GM12878 (cell line): Measurements from ENCODE around the gene CD151.

ENCODE experiments used
- CREB1 ChIP-seq: IDR thresholded peaks from 2 replicates; pipeline ENCODE4 v1.6.1; 2012; ENCODE audit warnings: low read depth, mild to moderate bottlenecking, inconsistent platforms
- JUND ChIP-seq: IDR thresholded peaks from 2 replicates; pipeline ENCODE4 v1.6.1; 2012; ENCODE audit warnings: low read depth, mild to moderate bottlenecking, low read length, improper control_type of control experiment, moderate library complexity
- MYC ChIP-seq: IDR thresholded peaks from 2 replicates; pipeline ENCODE4 v1.6.1; 2011; ENCODE audit warnings: mild to moderate bottlenecking, low read length, moderate library complexity, inconsistent platforms; ENCODE audit not compliant: insufficient read depth, insufficient replicate concordance, insufficient read length, severe bottlenecking
- NR2C2 ChIP-seq: IDR thresholded peaks from 2 replicates; pipeline ENCODE4 v1.6.1; 2011; ENCODE audit warnings: borderline replicate concordance, low read depth; ENCODE audit not compliant: control insufficient read depth, insufficient read length
- POLR2A ChIP-seq: IDR thresholded peaks from 2 replicates; pipeline ENCODE4 v1.6.1; 2011; ENCODE audit warnings: low read depth, mild to moderate bottlenecking, low read length
- RFX5 ChIP-seq: IDR thresholded peaks from 2 replicates; pipeline ENCODE4 v1.6.1; 2011; ENCODE audit warnings: low read depth, low read length, improper control_type of control experiment
- SMC3 ChIP-seq: IDR thresholded peaks from 2 replicates; pipeline ENCODE4 v1.6.1; 2011; ENCODE audit warnings: low read length, improper control_type of control experiment, borderline replicate concordance
- SUZ12 ChIP-seq: fragments of 200-600 bp; sonication (generic); IDR thresholded peaks from one replicate; pipeline ENCODE4 v1.6.1; 2018; ENCODE audit warnings: antibody characterized with exemption, mild to moderate bottlenecking; ENCODE audit not compliant: unreplicated experiment
- TAF1 ChIP-seq: IDR thresholded peaks from 2 replicates; pipeline ENCODE4 v1.6.1; 2011; ENCODE audit warnings: mild to moderate bottlenecking, low read depth, low read length, borderline replicate concordance
- TARDBP ChIP-seq: IDR thresholded peaks from 2 replicates; pipeline ENCODE4 v1.6.1; 2016; ENCODE audit warnings: borderline replicate concordance
- TF ChIP-seq, protein P1 (sequence below), 3 experiments: IDR thresholded peaks in 2 of 3; conservative IDR thresholded peaks in 1 of 3; 2 replicates each; pipeline ENCODE4 v1.5.1; 2011; ENCODE audit warnings: low read depth in 3 of 3, low read length in 3 of 3, mild to moderate bottlenecking in 3 of 3, control low read depth in 2 of 3, moderate library complexity in 2 of 3, inconsistent platforms in 1 of 3, mixed read lengths in 1 of 3; ENCODE audit not compliant: control insufficient read depth in 2 of 3, insufficient read depth in 1 of 3; ENCODE audit errors: extremely low read depth in 1 of 3
- TF ChIP-seq, protein P2 (sequence below): IDR thresholded peaks from 2 replicates; pipeline ENCODE4 v1.6.1; 2011; ENCODE audit warnings: low read depth, low read length, improper control_type of control experiment, borderline replicate concordance
- TF ChIP-seq, protein P3 (sequence below): IDR thresholded peaks from 2 replicates; pipeline ENCODE4 v1.6.1; 2012; ENCODE audit warnings: low read depth, low read length, improper control_type of control experiment

DNA sequence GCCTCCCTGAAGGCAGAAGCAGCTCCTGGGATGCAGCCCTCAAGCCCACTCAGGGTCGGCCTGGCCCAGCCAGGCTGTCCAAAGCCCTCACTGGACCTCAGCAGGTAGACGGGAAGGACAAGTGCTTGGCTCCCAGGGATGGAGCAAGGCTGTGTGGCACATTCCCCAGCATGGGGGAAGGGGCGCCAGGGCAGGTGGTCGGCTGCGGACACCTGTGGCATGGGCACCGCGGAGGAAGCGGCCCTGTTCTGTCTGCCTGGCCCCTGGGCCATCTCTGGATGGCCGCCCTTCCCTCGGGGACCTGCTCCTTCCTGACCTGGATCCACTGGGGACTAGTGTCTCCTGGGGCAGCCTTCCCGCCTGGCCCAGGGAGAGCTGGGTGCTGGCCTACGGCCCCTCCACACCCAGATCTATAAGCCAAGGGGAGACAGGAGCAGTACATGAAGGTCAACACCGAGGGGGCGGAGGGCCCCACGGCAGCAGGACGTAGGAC is 51.9 kb downstream of the CD151 start:
- no peak for TF ChIP-seq MYC
- TF ChIP-seq TARDBP, result no peak
- TF ChIP-seq, protein P1, sequence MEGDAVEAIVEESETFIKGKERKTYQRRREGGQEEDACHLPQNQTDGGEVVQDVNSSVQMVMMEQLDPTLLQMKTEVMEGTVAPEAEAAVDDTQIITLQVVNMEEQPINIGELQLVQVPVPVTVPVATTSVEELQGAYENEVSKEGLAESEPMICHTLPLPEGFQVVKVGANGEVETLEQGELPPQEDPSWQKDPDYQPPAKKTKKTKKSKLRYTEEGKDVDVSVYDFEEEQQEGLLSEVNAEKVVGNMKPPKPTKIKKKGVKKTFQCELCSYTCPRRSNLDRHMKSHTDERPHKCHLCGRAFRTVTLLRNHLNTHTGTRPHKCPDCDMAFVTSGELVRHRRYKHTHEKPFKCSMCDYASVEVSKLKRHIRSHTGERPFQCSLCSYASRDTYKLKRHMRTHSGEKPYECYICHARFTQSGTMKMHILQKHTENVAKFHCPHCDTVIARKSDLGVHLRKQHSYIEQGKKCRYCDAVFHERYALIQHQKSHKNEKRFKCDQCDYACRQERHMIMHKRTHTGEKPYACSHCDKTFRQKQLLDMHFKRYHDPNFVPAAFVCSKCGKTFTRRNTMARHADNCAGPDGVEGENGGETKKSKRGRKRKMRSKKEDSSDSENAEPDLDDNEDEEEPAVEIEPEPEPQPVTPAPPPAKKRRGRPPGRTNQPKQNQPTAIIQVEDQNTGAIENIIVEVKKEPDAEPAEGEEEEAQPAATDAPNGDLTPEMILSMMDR (IDR thresholded peaks at IDR 0.05 in 2 of 3, conservative IDR thresholded peaks at IDR 0.05 in 1 of 3; ENCODE audit: control insufficient read depth in 2 of 3, extremely low read depth in 1 of 3, insufficient read depth in 1 of 3, low read depth in 3 of 3, low read length in 3 of 3), result no peak
- no peak for TF ChIP-seq TAF1
- no peak for TF ChIP-seq RFX5
- no peak for TF ChIP-seq POLR2A
- TF ChIP-seq JUND, result no peak
- no peak for TF ChIP-seq SUZ12
- TF ChIP-seq, protein P2, sequence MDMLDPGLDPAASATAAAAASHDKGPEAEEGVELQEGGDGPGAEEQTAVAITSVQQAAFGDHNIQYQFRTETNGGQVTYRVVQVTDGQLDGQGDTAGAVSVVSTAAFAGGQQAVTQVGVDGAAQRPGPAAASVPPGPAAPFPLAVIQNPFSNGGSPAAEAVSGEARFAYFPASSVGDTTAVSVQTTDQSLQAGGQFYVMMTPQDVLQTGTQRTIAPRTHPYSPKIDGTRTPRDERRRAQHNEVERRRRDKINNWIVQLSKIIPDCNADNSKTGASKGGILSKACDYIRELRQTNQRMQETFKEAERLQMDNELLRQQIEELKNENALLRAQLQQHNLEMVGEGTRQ, result no peak
- no peak for TF ChIP-seq CREB1
- TF ChIP-seq NR2C2, result no peak
- TF ChIP-seq, protein P3, sequence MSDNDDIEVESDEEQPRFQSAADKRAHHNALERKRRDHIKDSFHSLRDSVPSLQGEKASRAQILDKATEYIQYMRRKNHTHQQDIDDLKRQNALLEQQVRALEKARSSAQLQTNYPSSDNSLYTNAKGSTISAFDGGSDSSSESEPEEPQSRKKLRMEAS, result no peak
- TF ChIP-seq SMC3, result no peak
